GM19025 (cell line): ENCODE measurements around the gene BASP1.
"Not testable (repeated sequence)": the region's sequence is repeated elsewhere in the genome, so short reads cannot be mapped to it uniquely, and the experiment has no call there.

Experiments used
- ATAC-seq: cut with Tn5 transposase; IDR thresholded peaks from one replicate; pipeline ENCODE4 v1.9.1; 2021; ENCODE audit warnings: mild to moderate bottlenecking, low read depth, moderate library complexity; ENCODE audit not compliant: unreplicated experiment

Gene BASP1

DNA sequence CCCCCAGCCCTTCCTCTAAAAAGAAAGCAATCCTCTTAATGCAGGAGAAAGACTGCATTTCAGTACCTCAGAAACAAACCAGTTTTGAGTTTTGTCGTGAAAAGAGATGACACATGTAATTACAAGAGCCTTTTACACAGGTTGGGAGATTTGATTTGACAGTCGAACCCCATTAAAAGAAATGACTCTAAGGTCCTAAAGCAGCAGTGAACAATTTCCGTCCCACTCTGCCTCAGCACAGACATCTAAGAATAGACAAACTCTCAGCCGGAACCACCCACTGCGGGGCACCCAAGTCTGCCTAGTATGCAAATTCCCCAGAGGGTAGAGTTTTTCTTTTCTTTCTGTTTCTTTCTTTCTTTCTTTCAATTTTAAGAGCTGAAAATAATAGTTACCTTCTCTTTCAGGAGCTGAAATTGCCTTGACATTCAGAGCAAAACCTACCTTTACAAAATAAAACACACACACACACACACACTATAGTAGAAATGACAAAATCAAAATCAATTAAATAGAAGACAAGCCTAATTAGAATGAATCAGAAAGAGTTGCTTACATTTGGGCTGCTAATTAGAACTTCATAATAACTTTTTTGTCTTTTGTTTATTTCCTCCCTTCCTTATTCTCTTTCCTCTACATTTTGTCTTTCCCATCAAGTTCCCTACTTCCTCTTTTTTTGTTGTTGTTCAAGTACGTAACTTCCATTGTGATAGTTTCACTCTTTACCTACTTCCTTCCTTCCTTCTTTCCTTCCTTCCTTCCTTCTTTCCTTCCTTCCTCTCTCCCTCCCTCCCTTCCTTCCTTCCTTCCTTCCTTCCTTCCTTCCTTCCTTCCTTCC, 65.1 kb downstream of the BASP1 start:
- ATAC-seq: peak; percentile 90

DNA sequence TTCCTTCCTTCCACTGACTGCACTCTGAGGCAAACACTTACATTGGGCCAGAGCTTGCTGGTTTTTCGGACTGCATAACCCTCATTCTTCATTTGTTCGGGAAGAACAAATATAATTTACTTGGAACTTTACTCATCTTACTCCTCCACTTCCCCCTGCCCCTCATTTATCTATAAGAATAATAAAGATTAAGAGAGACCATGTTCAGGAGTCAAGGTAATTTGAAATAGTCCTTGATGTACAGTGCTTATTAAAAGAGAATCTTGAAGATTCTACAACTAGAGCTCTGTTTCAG, 65.6 kb downstream of the BASP1 start:
- no peak for ATAC-seq

- ATAC-seq: no peak
These were observed 70.2 kb downstream of the BASP1 start for GRCh38 chr5:17287501-17288155.

DNA sequence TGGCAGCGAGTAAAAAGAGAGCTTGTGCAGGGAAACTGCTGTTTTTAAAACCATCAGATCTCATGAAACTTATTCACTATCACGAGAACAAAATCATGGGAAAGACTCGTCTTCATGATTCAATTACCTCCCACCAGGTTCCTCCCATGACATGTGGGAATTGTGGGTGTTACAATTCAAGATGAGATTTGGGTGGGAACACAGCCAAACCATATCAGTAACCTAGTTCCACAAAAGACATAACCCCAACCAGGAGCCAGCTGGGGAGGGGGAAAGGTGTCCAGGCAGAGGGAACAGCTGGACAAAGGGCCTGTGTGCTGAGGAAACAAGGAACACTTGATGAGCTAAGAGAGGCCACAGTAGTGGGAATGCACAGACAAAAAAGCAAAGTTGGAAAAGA, 71.1 kb downstream of the BASP1 start:
- no peak for ATAC-seq

DNA sequence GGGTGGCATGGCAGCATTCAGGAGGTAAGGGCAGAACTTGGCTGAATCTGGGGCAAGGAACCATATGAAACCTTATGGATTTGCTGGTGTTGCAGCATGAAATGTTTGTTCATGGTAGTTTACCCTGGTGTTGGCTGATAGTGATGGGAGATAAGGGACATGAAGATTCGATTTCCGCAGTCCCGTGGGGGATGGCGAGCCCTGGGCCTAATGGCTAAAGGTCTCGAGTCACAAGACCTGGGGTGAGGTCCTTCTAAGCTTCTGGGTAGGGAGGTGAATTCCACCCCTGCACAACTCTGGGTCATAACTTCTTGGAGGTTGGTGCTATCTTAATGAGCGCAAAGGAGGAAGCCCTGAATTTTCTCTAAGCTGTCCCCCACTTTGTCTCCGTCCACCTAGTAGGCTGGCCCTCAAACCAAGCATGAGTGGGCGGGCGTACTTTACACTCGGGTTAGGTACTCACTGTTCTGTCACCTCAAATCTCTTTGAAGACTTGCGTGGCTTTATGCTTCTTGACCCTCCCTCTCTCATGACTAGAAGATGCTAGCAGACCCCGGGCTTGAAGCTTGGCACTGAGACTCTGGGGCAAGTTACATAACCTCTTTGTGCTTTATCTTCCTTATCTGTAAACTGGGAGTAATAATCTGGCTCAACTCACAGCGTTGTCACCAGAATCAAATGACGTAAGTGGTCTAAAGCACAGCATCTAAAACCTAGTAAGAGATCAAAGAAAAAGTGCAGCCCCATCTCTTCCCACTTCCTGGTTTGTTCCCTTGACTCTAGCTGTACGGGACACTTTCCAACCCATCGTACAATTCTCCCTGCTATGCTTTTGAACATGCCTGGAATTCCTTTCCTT, 72.5 kb downstream of the BASP1 start:
- no peak for ATAC-seq

DNA sequence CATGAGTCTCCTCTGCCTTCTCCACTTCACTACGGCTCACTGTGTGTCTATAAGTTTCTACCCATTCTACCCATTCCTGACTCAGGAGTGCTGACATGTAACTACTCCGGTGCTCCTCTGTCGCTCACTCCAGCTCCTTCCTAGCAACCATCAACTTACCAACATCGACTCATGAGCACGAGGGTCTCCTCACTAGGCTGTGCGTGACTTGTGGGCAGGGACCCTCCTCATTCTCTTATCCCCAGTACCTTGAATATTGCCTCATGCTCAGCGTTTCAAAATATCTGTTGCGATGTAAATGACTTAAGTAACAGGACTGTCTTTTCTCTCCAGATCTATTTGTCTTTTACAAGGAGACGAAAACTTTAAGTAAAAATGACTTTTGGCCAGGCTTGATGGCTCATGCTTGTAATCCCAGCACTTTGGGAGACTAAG, 73.1 kb downstream of the BASP1 start:
- ATAC-seq: no peak

GRCh38 chr5:17292434-17293015, 75.1 kb downstream of the BASP1 start:
- no peak for ATAC-seq

- ATAC-seq: no peak
These were observed 77.3 kb downstream of the BASP1 start for GRCh38 chr5:17294639-17295311.

DNA sequence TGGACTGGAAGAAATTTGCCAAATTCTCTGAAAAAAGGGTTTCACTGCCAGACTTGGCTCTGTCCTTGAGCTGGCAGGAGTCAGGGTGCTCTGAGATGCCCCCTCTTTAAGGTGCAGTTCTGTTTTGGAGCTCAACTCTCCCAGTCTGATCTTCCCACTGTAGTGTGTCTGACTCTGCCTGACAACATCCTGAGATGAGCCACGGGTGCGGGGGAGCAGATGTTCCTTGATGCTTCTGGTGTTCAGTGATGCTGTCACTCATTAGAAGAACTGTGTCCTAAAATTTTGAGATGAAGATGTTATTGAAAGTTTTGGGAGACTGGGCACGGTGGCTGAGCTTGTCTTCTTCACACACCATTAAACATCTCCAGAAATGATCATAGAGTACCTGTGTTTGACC, 78.2 kb downstream of the BASP1 start:
- ATAC-seq: no peak

DNA sequence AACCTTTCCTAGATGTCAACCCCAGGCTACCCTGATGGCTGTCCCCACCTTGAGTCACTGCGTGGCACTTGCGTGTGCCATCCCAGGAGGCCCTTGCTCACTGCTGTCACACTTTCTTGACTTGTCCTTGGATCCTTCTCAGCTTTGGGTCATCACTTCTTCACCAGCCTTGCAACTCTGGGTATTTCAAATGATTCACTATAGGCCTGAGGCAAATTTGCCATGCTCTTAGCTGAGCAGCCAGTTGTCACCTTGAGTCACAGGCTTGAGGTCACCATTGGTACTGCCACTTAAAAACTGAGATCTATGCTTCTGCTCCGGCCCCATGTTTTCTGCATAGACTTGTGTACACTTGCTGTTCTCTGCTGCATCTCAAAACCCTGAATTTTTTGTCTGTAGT, 84.7 kb downstream of the BASP1 start:
- ATAC-seq: no peak

- no peak for ATAC-seq
These were observed 85.2 kb downstream of the BASP1 start for GRCh38 chr5:17302604-17303003.

DNA sequence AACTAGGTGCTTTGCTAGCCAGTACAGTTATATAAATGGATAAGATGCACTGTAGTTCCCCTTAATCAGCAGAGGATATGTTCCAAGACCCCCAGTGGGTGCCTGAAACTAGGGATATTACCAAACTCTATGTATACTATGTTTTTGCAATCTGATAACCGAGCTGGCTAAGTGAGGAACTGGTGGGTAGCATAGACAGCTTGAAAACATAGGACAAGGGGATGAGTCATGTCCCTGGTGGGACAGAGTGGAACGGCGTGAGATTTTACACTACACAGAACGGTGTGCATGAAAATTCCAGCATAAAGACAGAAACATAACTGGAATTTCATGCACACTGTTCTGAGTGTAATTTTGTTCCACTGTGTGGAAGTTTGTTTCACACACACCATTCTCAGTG, 86.9 kb downstream of the BASP1 start:
- ATAC-seq: no peak

DNA sequence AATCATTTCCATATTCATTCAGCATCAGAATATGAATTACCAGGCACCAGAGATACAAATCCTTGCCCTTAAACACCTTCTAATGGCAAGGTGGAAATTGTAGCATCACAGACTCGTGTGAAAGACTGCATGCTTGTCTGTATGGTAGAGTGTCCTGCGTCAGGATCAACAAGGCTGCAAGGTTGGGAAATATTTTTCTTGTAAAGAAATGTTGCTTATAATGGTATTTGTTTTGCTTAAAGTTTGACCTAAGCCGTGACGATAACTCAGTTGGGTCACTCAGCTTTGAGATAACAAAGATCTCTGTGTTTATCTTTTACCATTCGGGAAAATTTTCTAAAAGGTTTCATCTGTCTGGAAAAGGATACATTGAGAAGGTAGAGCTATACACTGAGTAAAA, 87.6 kb downstream of the BASP1 start:
- no peak for ATAC-seq

GRCh38 chr5:17305964-17306725, 88.7 kb downstream of the BASP1 start:
- no peak for ATAC-seq

GRCh38 chr5:17306726-17307091, 89.3 kb downstream of the BASP1 start:
- ATAC-seq: no peak

DNA sequence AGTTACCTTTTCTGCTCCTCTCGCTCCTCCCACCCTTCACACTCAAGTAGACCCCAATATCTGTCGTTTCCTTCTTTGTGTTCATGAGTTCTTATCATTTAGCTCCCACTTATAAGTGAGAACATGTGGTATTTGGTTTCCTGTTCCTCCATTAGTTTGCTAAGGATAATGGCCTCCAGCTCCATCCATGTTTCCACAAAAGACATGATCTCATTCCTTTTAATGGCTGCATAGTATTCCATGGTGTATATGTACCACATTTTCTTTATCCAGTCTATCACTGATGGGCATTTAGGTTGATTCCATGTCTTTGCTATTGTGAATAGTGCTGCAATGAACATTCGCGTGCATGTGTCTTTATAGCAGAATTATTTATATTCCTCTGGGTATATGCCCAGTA, 90.0 kb downstream of the BASP1 start:
- ATAC-seq: not testable (repeated sequence)

DNA sequence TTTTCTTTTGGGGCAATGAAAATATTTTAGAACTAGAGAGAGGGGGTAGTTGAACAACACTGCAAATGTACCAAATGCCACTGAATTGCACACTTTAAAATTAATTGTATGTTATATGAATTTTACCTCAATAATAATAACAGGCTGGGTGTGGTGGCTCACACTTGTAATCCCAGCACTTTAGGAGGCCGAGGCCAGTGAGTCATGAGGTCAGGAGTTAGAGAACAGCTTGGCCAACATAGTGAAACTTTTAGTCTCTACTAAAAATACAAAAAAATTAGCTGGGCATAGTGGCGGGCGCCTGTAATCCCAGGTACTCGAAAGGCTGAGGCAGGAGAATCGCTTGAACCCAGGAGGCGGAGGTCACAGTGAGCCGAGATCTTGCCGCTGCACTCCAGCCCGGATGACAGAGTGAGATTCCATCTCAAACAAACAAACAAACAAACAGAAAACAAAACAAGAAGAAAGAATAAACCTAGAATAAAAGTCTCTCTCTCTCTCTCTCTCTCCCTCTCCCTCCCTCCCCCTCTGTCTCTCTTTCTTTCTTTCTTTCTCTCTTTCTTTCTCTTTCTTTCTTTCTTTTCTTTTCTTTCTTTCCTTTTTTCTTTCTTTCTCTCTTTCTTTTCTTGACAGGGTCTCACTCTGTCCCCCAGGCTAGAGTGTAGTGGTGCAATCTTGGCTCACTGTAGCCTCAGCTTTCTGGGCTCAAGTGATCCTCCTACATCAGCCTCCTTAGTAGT, 91.1 kb downstream of the BASP1 start:
- no peak for ATAC-seq

DNA sequence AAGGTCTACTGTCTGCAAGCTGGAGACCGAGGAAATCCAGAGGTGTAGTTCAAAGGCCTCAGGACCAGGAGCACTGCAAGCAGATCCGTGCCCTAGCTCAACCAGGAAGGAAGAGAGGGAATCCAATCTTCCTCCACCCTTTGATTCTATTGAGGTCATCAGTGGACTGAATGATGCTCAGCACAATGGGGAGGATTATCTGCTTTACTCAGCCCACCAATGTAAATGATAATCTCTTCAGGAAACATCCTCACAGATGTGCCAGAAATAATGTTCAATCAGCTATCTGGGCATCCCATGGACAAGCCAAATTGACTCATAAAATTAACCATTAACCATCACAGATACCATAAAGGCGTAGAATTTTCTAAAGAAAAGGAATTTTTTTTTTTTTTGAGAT, 92.0 kb downstream of the BASP1 start:
- ATAC-seq: no peak

DNA sequence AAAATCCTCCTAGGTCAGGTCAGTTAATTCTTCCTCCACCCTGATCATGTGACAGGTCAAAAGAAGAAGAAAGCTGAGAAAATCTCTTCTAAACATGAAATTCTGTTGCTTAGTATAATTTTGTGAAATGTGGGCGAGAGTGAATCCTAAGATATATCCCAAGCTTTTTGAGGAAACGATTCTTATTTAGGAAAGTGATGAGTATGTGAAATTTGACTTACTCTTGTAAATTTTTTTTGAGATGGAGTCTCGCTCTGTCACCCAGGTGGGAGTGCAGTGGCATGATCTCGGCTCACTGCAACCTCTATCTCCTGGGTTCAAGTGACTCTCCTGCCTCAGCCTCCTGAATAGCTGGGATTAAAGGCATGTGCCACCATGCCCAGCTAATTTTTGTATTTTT, 93.1 kb downstream of the BASP1 start:
- not testable (repeated sequence) for ATAC-seq
